ENCODE data around the gene NOTCH1. TPM values are rescaled to one million over a fixed set of nuclear protein-coding genes. Genes with fewer than 3 reads are reported as not detected.

The NOTCH1 gene
- total RNA-seq, 2 donors from 2014 or later = 49.3 to 99.4 TPM

DNA sequence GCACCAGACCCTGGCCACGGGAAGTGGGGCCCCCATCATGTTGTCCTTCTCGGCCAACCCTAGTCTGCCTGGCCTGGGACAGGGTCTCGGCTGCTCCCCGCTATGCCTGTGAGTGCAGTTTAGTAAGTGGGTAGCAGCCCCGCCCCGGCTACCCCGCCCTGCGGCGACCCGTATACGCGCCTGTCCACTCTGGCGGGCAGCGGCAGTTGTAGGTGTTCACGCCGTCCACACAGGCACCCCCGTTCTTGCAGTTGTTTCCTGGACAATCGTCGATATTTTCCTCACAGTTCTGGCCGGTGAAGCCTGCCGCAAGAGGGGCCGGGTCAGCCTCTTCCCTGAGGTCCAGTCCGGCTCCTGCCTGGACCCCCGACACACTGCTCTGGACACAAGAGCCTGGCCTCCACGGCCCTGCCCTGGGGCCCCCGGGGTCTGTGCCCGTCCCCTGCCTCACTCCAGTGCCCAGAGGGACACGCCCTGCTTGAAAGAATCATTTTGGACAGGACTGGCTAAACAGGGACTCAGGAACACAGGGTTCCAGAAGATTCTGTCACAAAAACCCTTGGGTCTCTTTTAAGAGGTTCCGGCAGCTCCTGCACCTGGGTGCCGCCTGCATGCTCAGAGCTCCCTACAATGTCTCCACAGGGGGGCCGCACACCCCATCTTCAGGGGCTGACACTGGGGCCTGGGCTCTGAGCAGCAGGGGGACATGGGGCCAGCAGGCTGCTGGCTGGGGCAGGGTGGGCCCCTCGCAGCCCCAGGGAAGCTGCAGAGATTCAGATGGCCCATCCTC is 26.4 kb downstream of the NOTCH1 start:
- TF ChIP-seq, protein P1, sequence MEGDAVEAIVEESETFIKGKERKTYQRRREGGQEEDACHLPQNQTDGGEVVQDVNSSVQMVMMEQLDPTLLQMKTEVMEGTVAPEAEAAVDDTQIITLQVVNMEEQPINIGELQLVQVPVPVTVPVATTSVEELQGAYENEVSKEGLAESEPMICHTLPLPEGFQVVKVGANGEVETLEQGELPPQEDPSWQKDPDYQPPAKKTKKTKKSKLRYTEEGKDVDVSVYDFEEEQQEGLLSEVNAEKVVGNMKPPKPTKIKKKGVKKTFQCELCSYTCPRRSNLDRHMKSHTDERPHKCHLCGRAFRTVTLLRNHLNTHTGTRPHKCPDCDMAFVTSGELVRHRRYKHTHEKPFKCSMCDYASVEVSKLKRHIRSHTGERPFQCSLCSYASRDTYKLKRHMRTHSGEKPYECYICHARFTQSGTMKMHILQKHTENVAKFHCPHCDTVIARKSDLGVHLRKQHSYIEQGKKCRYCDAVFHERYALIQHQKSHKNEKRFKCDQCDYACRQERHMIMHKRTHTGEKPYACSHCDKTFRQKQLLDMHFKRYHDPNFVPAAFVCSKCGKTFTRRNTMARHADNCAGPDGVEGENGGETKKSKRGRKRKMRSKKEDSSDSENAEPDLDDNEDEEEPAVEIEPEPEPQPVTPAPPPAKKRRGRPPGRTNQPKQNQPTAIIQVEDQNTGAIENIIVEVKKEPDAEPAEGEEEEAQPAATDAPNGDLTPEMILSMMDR (IDR thresholded peaks at IDR 0.05) = no peak
- H3K9me3 ChIP-seq = no peaks in the 10 kb centered on the region
- H3K9ac ChIP-seq (ENCODE audit: low read depth in 2 of 2, low read length in 2 of 2) = peak overlapping the region; percentile 56 to 78
- no peak for DNase-seq
- intact Hi-C loops (cut with DNase I) = no loop called here
- peaks cover 41% of the 10 kb centered on the region for H3K4me1 ChIP-seq
- no peak overlapping the region for H3K4me3 ChIP-seq
- peak overlapping the region; percentile 80 for H3K27ac ChIP-seq
- H3K27me3 ChIP-seq = no peaks in the 10 kb centered on the region
- peaks cover 29% of the 10 kb centered on the region for H3K36me3 ChIP-seq

DNA sequence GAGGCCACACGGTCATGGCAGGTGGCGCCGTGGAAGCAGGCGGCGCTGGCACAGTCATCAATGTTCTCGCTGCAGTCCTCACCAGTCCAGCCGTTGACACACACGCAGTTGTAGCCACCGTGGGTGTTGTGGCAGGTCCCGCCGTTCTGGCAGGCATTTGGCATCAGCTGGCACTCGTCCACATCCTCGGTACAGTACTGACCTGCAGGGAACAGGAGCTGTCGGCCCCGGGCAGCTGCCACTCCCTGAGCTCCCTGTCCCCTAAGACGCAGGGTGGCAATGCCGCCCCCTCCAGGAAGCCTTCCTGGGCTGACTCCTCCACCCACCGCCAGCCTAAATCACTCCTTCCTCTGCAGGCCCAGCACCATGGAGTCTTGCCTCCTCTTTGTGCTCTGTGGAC is 27.2 kb downstream of the NOTCH1 start:
- no peak for DNase-seq
- Histone ChIP-seq H3K36me3 (peaks cover 34% of the 10 kb centered on the region), H3K9me3 (no peaks in the 10 kb centered on the region), H3K4me1 (peaks cover 34% of the 10 kb centered on the region), H3K27me3 (no peaks in the 10 kb centered on the region), H3K4me3 (no peak overlapping the region), H3K27ac (no peak overlapping the region), H3K9ac (ENCODE audit: low read depth in 2 of 2, low read length in 2 of 2) (peak overlapping the region; percentile 56 to 78)
- intact Hi-C loops (cut with DNase I) = no loop called here
- TF ChIP-seq, protein P1 (IDR thresholded peaks at IDR 0.05) = no peak

DNA sequence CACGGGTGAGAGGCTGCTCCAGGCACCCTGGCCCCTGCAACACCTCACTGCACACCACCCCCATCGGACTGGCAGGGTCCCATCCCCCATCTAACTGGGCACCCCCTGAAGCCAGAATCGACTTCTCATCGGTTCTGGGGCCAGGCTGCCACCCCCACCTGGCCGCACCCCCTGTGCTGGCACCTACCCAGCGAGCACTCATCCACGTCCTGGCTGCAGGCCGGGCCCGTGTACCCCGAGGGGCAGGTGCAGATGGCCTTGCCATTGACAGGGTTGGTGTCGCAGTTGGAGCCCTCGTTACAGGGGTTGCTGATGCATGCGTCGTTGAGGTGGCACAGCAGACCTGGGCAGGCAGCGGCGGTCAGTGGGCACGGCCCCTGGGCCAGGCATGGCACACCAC is 27.9 kb downstream of the NOTCH1 start:
- H3K27ac ChIP-seq = no peak overlapping the region
- no peak overlapping the region for H3K9ac ChIP-seq (ENCODE audit: low read depth in 2 of 2, low read length in 2 of 2)
- peaks cover 27% of the 10 kb centered on the region for H3K4me1 ChIP-seq
- H3K27me3 ChIP-seq = no peaks in the 10 kb centered on the region
- H3K36me3 ChIP-seq = peaks cover 37% of the 10 kb centered on the region
- H3K9me3 ChIP-seq = no peaks in the 10 kb centered on the region
- no peak overlapping the region for H3K4me3 ChIP-seq
- intact Hi-C loops (cut with DNase I) = no loop called here
- DNase-seq = no peak
- TF ChIP-seq, protein P1 (IDR thresholded peaks at IDR 0.05) = no peak

DNA sequence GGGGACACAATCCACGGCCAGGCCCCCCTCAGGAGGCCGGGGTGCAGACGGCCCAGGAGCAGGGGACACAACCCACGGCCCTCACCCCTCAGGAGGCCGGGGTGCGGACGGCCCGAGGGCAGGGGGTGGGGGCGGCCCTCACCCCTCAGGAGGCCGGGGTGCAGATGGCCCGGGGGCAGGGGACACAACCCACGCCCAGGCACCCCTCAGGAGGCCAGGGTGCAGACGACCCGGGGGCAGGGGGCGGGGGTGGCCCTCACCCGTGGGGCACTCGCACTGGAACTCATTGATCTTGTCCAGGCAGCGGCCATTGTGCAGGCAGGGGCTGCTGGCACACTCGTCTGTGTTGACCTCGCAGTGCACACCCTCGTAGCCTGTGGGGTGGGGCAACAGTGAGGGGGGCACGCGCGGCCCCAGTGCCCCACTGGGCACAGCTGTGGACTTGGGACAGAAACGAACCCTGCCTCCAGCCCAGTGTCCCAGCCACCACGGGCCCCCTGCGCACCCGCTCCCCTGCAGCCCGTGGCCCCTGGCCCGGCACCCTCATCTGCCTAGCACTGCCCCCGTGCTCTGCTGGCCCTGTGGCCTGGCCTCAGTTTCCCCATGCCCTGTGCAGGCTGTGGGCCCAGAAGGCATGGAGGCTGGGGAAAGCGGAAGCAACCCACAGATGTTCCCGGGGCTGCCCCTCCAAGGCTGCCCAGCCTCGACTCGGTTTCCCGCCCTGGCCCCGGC is 28.7 kb downstream of the NOTCH1 start:
- H3K9me3 ChIP-seq = no peaks in the 10 kb centered on the region
- no peak overlapping the region for H3K4me3 ChIP-seq
- intact Hi-C loops (cut with DNase I) = no loop called here
- H3K4me1 ChIP-seq = peaks cover 22% of the 10 kb centered on the region
- H3K36me3 ChIP-seq = peaks cover 37% of the 10 kb centered on the region
- no peak for DNase-seq
- H3K9ac ChIP-seq (ENCODE audit: low read depth in 2 of 2, low read length in 2 of 2) = no peak overlapping the region
- TF ChIP-seq, protein P1 (IDR thresholded peaks at IDR 0.05) = no peak
- no peaks in the 10 kb centered on the region for H3K27me3 ChIP-seq
- no peak overlapping the region for H3K27ac ChIP-seq

DNA sequence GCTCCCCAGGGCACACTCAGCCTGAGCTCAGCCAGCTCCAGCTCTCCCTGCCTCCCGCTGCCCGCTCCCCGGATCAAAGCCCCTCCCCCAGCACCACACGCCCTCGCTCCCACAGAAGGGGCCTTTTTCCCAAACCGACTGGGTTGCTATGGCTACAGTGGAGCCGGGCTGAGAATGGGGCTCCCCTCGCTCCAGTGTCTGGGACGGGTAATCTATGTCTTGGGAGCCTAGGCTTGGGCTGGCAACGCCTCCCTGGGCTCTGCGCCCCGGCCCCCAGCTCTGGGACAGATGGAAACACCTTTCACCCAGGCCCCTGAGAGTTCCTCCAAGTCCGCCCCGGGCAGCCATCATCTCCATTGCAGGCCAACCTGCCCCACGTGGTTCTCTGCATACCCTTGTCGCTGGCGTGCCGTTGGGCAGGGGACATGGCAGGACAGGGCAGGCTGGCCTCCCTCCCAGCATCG is 29.6 kb downstream of the NOTCH1 start:
- Histone ChIP-seq H3K27ac (no peak overlapping the region), H3K4me3 (no peak overlapping the region), H3K4me1 (peaks cover 16% of the 10 kb centered on the region), H3K9me3 (no peaks in the 10 kb centered on the region), H3K36me3 (peaks cover 45% of the 10 kb centered on the region), H3K27me3 (no peaks in the 10 kb centered on the region), H3K9ac (ENCODE audit: low read depth in 2 of 2, low read length in 2 of 2) (no peak overlapping the region)
- DNase-seq = no peak
- TF ChIP-seq, protein P1 (IDR thresholded peaks at IDR 0.05) = no peak
- intact Hi-C loops (cut with DNase I) = no loop called here

Measured in colonic mucosa (tissue), 4 donors.